Endodermal cell (in vitro differentiated cells): Measurements from ENCODE around the gene RPS14. TPM values are rescaled to one million over a fixed set of nuclear protein-coding genes. Genes with fewer than 3 reads are reported as not detected.

ENCODE experiments used
- DNase-seq: peaks from one replicate; pipeline ENCODE4 v3.0.0-alpha.2; 2017
- H3K27ac ChIP-seq: 2 replicates; pipeline ENCODE4 v1.5.1; 2013; ENCODE audit warnings: mild to moderate bottlenecking, low read depth, low read length, moderate library complexity
- H3K27me3 ChIP-seq: 2 replicates; pipeline ENCODE4 v1.6.1; 2013; ENCODE audit warnings: mild to moderate bottlenecking, low read length, moderate library complexity; ENCODE audit not compliant: insufficient read depth, control insufficient read depth, poor library complexity, severe bottlenecking
- H3K36me3 ChIP-seq: 2 replicates; pipeline ENCODE4 v1.7.0; 2013; ENCODE audit warnings: mild to moderate bottlenecking, low read length, moderate library complexity; ENCODE audit not compliant: control insufficient read depth, insufficient read depth
- H3K4me1 ChIP-seq: one replicate; pipeline ENCODE4 v1.7.0; 2013; ENCODE audit warnings: low read length; ENCODE audit not compliant: control insufficient read depth, insufficient read depth
- H3K4me3 ChIP-seq: 2 replicates; pipeline ENCODE4 v1.5.1; 2013; ENCODE audit warnings: mild to moderate bottlenecking, low read length, moderate library complexity
- H3K9ac ChIP-seq: 2 replicates; pipeline ENCODE4 v1.6.1; 2013; ENCODE audit warnings: mild to moderate bottlenecking, low read length, moderate library complexity; ENCODE audit not compliant: poor library complexity, severe bottlenecking; ENCODE audit errors: extremely low read depth
- H3K9me3 ChIP-seq: 2 replicates; pipeline ENCODE4 v1.6.1; 2013; ENCODE audit warnings: mild to moderate bottlenecking, low read length, moderate library complexity; ENCODE audit not compliant: control insufficient read depth
- H3K27ac Mint-ChIP-seq: 2 replicates; pipeline ENCODE4 v1.8.0; 2020; ENCODE audit warnings: mixed read lengths
- H3K27me3 Mint-ChIP-seq: 2 replicates; pipeline ENCODE4 v1.8.0; 2021; ENCODE audit warnings: mild to moderate bottlenecking, mixed read lengths; ENCODE audit not compliant: insufficient read depth
- H3K36me3 Mint-ChIP-seq: 2 replicates; pipeline ENCODE4 v1.8.0; 2020; ENCODE audit warnings: low read depth, mixed read lengths
- H3K4me1 Mint-ChIP-seq: 2 replicates; pipeline ENCODE4 v1.8.0; 2020; ENCODE audit warnings: mixed read lengths
- H3K4me3 Mint-ChIP-seq: 2 replicates; pipeline ENCODE4 v1.8.0; 2020; ENCODE audit warnings: mild to moderate bottlenecking, moderate library complexity, mixed read lengths
- H3K9me3 Mint-ChIP-seq: 2 replicates; pipeline ENCODE4 v1.8.0; 2020; ENCODE audit warnings: mild to moderate bottlenecking, mixed read lengths
- WGBS, 2 experiments: methylation state at CpG; one replicate each; pipeline versions ENCODE4 v1.1.5 to v1.1.7; 2013; ENCODE audit warnings: missing lambda C conversion rate in 2 of 2, mixed read lengths in 1 of 2; ENCODE audit not compliant: insufficient coverage in 1 of 2, insufficient read length in 1 of 2; 5-methylcytosine and 5-hydroxymethylcytosine counted together
- total RNA-seq, 2 donors: library from RNA; stranded (reverse); fragmentation: NEBNext Ultra II Directional in 1 of 2; extraction: Animal tissue kit (Norgen Biotek cat#: 25700) in 1 of 2; gene quantifications; 2 replicates in 1 of 2; 3 replicates in 1 of 2; pipeline ENCODE4 v1.2.1, GENCODE V29; 2021
- TF ChIP-seq, protein P1 (sequence below): fragments of 200-600 bp; sonication (generic); conservative IDR thresholded peaks from 2 replicates; pipeline ENCODE4 v1.5.0; 2021; ENCODE audit warnings: antibody characterized with exemption, mild to moderate bottlenecking

The RPS14 gene
- total RNA-seq, 2 donors from 2014 or later, result 2,313 to 2,316 TPM

DNA sequence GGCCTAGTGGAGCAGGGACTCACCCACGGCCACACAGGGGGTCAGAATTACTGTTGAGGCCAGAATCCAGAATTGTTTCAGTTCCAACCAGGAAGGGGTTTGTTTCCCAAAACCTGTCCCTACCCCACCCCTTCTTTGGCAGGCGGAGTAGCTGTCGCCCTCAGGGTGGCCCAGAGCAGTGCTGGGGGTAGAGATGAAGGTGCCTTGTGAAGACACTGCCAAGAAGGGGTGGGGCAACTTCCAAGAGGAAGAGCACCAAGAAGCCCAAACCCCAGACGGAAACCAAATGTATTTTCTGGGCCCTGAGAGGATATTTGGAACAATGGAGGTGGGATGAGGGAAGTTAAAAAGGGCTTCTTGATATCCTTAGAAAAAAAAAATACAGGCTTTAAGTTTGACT, 47.0 kb upstream of the RPS14 start:
- Histone ChIP-seq H3K4me3 (no peak overlapping the region), H3K27ac (no peak overlapping the region), H3K36me3 (peaks cover 27% of the 10 kb centered on the region), H3K27me3 (no peaks in the 10 kb centered on the region), H3K4me1 (peaks cover 28% of the 10 kb centered on the region), H3K9me3 (no peaks in the 10 kb centered on the region), H3K9ac (no peak overlapping the region)
- Mint-ChIP-seq H3K4me3 (no peak overlapping the region), H3K36me3 (peaks cover 11% of the 10 kb centered on the region), H3K9me3 (no peaks in the 10 kb centered on the region), H3K4me1 (peaks cover 42% of the 10 kb centered on the region), H3K27ac (peak overlapping the region; percentile 31), H3K27me3 (no peaks in the 10 kb centered on the region)
- WGBS, 2 experiments, result 96% methylated on average over 3 to 4 of the region's 4 CpGs
- TF ChIP-seq, protein P1, sequence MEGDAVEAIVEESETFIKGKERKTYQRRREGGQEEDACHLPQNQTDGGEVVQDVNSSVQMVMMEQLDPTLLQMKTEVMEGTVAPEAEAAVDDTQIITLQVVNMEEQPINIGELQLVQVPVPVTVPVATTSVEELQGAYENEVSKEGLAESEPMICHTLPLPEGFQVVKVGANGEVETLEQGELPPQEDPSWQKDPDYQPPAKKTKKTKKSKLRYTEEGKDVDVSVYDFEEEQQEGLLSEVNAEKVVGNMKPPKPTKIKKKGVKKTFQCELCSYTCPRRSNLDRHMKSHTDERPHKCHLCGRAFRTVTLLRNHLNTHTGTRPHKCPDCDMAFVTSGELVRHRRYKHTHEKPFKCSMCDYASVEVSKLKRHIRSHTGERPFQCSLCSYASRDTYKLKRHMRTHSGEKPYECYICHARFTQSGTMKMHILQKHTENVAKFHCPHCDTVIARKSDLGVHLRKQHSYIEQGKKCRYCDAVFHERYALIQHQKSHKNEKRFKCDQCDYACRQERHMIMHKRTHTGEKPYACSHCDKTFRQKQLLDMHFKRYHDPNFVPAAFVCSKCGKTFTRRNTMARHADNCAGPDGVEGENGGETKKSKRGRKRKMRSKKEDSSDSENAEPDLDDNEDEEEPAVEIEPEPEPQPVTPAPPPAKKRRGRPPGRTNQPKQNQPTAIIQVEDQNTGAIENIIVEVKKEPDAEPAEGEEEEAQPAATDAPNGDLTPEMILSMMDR, result no peak
- no peak for DNase-seq

DNA sequence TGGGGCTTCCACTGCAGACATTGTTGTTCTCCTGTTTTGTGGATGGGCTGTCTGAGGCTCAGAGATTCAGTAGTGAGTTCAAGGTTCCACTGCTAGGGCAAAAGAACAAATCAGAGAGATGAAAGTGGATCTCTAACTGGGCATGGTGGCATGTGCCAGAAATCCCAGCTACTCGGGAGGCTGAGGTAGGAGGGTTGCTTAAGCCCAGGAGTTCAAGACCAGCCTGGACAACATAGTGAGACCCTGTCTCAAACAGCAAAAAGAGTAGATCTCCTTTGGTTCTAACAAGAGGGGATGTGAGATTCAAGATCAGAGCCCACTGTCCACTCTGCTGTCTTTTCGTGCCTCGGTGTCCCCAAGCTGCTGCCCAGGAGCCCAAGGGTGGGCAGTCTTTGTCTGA, 46.6 kb upstream of the RPS14 start:
- no peaks in the 10 kb centered on the region for H3K27me3 Mint-ChIP-seq
- no peak overlapping the region for H3K4me3 Mint-ChIP-seq
- no peaks in the 10 kb centered on the region for H3K9me3 Mint-ChIP-seq
- TF ChIP-seq, protein P1, result no peak
- peaks cover 45% of the 10 kb centered on the region for H3K4me1 Mint-ChIP-seq
- Histone ChIP-seq H3K4me3 (no peak overlapping the region), H3K36me3 (peaks cover 23% of the 10 kb centered on the region), H3K9ac (no peak overlapping the region), H3K27ac (no peak overlapping the region), H3K4me1 (peaks cover 26% of the 10 kb centered on the region), H3K27me3 (no peaks in the 10 kb centered on the region), H3K9me3 (no peaks in the 10 kb centered on the region)
- peak overlapping the region; percentile 31 for H3K27ac Mint-ChIP-seq
- 92 to 100% methylated on average over 1 to 3 of the region's 3 CpGs for WGBS, 2 experiments
- no peak for DNase-seq
- H3K36me3 Mint-ChIP-seq, result peaks cover 13% of the 10 kb centered on the region

DNA sequence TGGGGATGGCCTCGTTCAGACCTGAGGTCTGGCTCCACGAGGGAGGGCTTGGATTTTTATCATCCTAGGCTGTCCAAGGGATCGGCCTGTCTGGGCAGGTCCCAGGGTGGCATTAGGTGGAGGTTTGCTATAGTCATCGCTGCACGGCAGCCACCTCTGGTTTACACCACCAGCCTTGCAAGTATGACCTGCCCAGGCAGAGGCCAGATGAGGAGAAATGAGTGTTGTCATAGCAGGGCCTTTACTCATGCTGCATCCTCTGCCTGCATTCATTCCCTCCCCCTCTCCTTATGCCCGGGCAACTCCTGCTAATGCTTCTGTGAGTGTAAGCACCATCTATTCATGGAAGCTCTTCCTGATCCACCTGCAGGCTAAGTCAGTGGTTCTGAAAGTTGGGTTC, 43.1 kb upstream of the RPS14 start:
- 90 to 93% methylated on average over 5 to 6 of the region's 6 CpGs for WGBS, 2 experiments
- Mint-ChIP-seq H3K9me3 (no peaks in the 10 kb centered on the region), H3K27me3 (no peaks in the 10 kb centered on the region)

More for the DNA sequence above, 43.1 kb upstream of the RPS14 start:
- Histone ChIP-seq H3K4me3 (no peak overlapping the region), H3K27ac (no peak overlapping the region), H3K9ac (no peak overlapping the region), H3K4me1 (peaks cover 16% of the 10 kb centered on the region), H3K9me3 (no peaks in the 10 kb centered on the region), H3K27me3 (no peaks in the 10 kb centered on the region), H3K36me3 (peaks cover 20% of the 10 kb centered on the region)
- H3K36me3 Mint-ChIP-seq, result peaks cover 18% of the 10 kb centered on the region
- DNase-seq, result no peak
- peak overlapping the region; percentile 3 for H3K27ac Mint-ChIP-seq
- no peak overlapping the region for H3K4me3 Mint-ChIP-seq
- H3K4me1 Mint-ChIP-seq, result peaks cover 53% of the 10 kb centered on the region
- TF ChIP-seq, protein P1, result no peak
